Hair follicular keratinocyte (primary cell): Measurements from ENCODE around the gene PKNOX1. TPM values are rescaled to one million over a fixed set of nuclear protein-coding genes. Genes with fewer than 3 reads are reported as not detected.

ENCODE experiments used
- total RNA-seq: library from RNA; depleted of rRNA; stranded (reverse); fragments of >200 nt; gene quantifications from 2 replicates; pipeline ENCODE4 v1.2.3, GENCODE V29; 2015

Gene PKNOX1
- 6.6 and 15.6 TPM in 2 replicates for total RNA-seq

GRCh38 chr21:42973991-42974831 lies at the start of gene PKNOX1:
Gene PKNOX1, plus strand, starts transcription at chr21:42974562. Its CDS starts 29,820 bp downstream, at chr21:43004382.

GRCh38 chr21:42925114-42925926 lies 49.0 kb upstream of the PKNOX1 start, which contains the start of gene ERVH48-1:
Gene ERVH48-1, minus strand, starts transcription at chr21:42925630. Its CDS starts 6,624 bp downstream, at chr21:42919006.

GRCh38 chr21:43075170-43076022 lies 101.0 kb downstream of the PKNOX1 start, which contains the start of gene CBS:
Gene CBS, minus strand, starts transcription at chr21:43075835. Its CDS starts 3,642 bp downstream, at chr21:43072193.

Other genes starting within 250 kb of the PKNOX1 start
- 6.2 and 12.2 TPM in 2 replicates for gene WDR4, start 95.0 kb upstream of the PKNOX1 start, total RNA-seq
- 41.7 and 47.2 TPM in 2 replicates for gene NDUFV3, start 81.3 kb upstream of the PKNOX1 start, total RNA-seq
- 0.80 TPM in 1 of 2 replicates, not detected in the other for gene ERVH48-1, start 48.9 kb upstream of the PKNOX1 start, total RNA-seq
- 16.2 and 49.2 TPM in 2 replicates for gene CBS, start 101.3 kb downstream of the PKNOX1 start, total RNA-seq
- 17.4 and 41.0 TPM in 2 replicates for gene U2AF1, start 133.0 kb downstream of the PKNOX1 start, total RNA-seq
- not detected in 2 replicates for gene CRYAA, start 194.4 kb downstream of the PKNOX1 start, total RNA-seq